HG03460 (cell line): ENCODE results near the gene POLG2.
"Not testable (repeated sequence)": the region's sequence is repeated elsewhere in the genome, so short reads cannot be mapped to it uniquely, and the experiment has no call there.

Experiments
- ATAC-seq: cut with Tn5 transposase; IDR thresholded peaks from one replicate; pipeline ENCODE4 v1.9.1; 2021; ENCODE audit not compliant: unreplicated experiment

POLG2 gene

DNA sequence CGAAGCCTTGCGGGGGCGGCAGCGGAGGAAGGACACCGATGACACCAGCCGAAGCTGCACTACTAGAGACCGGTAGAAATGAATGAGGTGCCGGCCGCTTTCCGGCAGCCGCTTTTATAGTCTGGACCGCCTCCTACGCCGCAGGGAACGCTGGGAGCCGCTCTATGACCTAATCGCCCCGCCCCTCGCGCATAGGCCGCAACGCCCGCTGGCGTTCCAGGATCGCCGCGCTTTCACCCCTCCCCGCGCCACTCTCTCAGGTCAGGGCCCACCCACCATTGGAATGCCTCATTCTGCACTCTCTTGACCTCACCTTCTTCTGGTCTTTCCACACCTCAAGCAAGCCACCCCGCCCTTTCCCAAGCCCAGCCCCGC is 9.3 kb upstream of the POLG2 start, which contains the start of gene DDX5:
Gene DDX5 (minus strand): TSS at position 89 of the 375 bp plus-strand sequence. CDS start 170 bp downstream, outside the sequence.
- peak; percentile 61 for ATAC-seq

GRCh38 chr17:64505340-64506200 is 8.7 kb upstream of the POLG2 start:
- ATAC-seq: peak; percentile 21

GRCh38 chr17:64504769-64505339 is 8.0 kb upstream of the POLG2 start:
- ATAC-seq: no peak

- no peak for ATAC-seq
Measured at GRCh38 chr17:64503821-64504768, 7.2 kb upstream of the POLG2 start.

- ATAC-seq: no peak
Measured at GRCh38 chr17:64503341-64503740, 6.5 kb upstream of the POLG2 start.

GRCh38 chr17:64502809-64503208 is 6.0 kb upstream of the POLG2 start:
- no peak for ATAC-seq

- ATAC-seq: no peak
Measured at GRCh38 chr17:64502021-64502420, 5.2 kb upstream of the POLG2 start.

- ATAC-seq: no peak
Measured at GRCh38 chr17:64500862-64501765, 4.3 kb upstream of the POLG2 start.

GRCh38 chr17:64500487-64500859 is 3.6 kb upstream of the POLG2 start:
- ATAC-seq: no peak

GRCh38 chr17:64499805-64500486 is 3.1 kb upstream of the POLG2 start:
- ATAC-seq: no peak

DNA sequence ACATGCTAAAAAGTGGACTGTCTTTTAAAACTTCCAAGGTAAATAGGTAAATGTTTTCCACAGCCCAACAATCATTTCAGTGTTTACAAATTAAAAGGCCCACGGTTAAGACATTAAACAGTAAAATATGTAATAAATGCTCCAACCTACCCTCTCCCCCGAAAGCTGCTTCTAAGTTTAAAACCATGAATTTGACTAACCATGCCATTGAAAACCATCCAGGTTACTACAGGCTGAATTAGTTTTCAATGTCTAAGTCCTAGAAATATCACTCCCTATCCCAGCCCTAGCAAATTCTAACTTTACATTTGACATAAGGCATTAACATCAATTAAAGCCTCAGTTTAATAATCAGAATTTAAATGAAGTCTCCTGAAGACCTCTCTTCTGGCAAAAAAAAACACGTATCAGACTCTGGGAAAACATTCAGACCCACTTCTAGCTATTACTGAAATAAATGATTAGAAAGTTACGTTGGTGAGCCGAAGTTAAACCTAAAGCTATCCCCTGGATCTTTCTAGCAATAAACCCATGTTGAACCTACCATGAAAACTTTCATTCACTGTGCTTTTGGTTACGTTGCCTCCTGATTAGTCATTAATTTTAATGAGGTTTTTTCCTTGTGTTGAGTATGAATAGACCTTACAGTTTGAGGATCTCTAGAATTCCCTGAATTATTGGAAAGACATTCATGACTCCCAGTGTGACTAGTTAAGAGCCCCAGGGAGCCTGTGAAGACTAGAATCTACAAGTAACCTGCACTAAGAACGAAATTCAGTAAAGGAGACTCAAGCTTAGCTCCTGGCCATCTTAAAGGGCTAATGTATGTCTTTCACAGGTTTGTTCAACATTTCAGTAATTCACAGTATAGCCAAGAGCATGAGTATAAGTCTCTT is 1.7 kb upstream of the POLG2 start:
- ATAC-seq: no peak

GRCh38 chr17:64497565-64498035 is 746 bp upstream of the POLG2 start:
- ATAC-seq: no peak

- no peak for ATAC-seq
Measured at GRCh38 chr17:64496348-64496785, 487 bp downstream of the POLG2 start.

GRCh38 chr17:64495300-64495699 is 1.6 kb downstream of the POLG2 start:
- ATAC-seq: not testable (repeated sequence)

DNA sequence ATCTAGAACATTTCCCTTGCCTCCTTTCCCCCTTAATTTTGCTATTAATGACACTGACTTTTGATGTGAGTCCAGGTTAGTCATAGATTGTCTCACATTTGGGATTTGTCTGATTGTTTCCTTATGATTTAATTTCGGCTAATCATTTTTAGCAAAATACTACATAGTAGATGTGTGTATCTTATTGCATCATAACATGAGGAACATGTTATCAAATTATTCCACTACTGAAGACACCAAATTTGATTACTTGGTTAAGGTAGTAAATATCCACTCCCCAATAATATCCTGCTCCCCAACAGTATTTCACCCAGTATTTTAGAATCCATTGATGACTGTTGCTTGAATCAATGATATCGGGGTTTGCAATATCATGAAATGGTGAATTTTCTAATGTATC is 2.7 kb downstream of the POLG2 start:
- ATAC-seq: no peak

GRCh38 chr17:64492481-64493109 is 4.3 kb downstream of the POLG2 start:
- no peak for ATAC-seq

GRCh38 chr17:64491994-64492393 is 4.9 kb downstream of the POLG2 start:
- ATAC-seq: no peak
